Measurements from ENCODE around the gene IL36RN.

DNA sequence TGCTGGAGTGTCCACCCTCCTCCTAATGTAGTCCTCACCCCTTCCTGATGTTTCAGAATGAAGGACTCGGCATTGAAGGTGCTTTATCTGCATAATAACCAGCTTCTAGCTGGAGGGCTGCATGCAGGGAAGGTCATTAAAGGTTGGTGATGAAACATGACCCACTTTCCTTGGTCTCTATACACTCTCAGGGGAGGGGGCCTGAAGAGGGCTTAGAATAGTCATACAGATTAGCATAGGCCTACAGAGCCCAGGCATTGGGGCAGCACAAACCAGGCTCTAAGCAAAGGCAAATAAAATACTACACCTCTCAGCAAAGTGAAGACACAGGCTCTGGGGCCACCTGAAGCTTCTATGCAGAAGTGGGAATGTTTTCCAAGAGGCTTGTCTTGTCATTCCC, 1.8 kb downstream of the IL36RN start:
- TF ChIP-seq, protein P1, sequence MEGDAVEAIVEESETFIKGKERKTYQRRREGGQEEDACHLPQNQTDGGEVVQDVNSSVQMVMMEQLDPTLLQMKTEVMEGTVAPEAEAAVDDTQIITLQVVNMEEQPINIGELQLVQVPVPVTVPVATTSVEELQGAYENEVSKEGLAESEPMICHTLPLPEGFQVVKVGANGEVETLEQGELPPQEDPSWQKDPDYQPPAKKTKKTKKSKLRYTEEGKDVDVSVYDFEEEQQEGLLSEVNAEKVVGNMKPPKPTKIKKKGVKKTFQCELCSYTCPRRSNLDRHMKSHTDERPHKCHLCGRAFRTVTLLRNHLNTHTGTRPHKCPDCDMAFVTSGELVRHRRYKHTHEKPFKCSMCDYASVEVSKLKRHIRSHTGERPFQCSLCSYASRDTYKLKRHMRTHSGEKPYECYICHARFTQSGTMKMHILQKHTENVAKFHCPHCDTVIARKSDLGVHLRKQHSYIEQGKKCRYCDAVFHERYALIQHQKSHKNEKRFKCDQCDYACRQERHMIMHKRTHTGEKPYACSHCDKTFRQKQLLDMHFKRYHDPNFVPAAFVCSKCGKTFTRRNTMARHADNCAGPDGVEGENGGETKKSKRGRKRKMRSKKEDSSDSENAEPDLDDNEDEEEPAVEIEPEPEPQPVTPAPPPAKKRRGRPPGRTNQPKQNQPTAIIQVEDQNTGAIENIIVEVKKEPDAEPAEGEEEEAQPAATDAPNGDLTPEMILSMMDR (IDR thresholded peaks at IDR 0.05): no peak
- TF ChIP-seq POLR2A (IDR thresholded peaks at IDR 0.05): no peak
- no peak for TF ChIP-seq EP300 (IDR thresholded peaks at IDR 0.05)

Measured in ovary (tissue), 3 donors.